ENCODE results near the gene PYY. TPM values are rescaled to one million over a fixed set of nuclear protein-coding genes. Genes with fewer than 3 reads are reported as not detected.
A peak's percentile ranks its signal among the peaks of the same experiment; 100 is the strongest.

The PYY gene
- total and polyA plus RNA-seq, 4 donors, result 0.20 to 1.1 TPM; not detected in 2

DNA sequence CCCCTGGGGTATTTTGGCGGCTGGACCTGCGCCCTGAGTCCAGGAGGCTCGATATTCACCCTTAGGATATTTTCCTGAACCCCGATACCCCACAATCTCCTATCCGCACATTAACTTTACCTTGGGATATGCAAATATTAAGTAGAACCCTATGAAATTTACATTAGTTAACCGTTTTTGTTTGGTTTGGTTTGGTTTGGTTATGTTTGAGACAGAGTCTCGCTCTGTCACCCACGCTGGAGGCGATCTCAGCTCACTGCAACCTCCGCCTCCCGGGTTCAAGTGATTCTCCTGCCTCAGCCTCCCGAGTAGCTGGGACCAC is 41.4 kb upstream of the PYY start:
- no peak overlapping the region for H3K27ac ChIP-seq (ENCODE audit: low read depth in 1 of 2, low read length in 2 of 2)
- H3K27me3 ChIP-seq (ENCODE audit: control insufficient read depth in 1 of 2, insufficient read depth in 2 of 2, low read length in 1 of 2), result no peaks in the 10 kb centered on the region
- H3K4me3 ChIP-seq (ENCODE audit: low read length in 2 of 2), result no peak overlapping the region
- DNase-seq (no peak), ATAC-seq (ENCODE audit: low FRiP score) (no peak)
- intact Hi-C loops (cut with DNase I), result loop anchor here (2.0 to 10.0 kb wide), 2 partner anchors 50 to 120 kb away; no protein-coding TSS in a partner anchor
- H3K4me1 ChIP-seq (ENCODE audit: control insufficient read depth in 1 of 2, insufficient read depth in 2 of 2, low read length in 2 of 2), result no peaks in the 10 kb centered on the region
- H3K36me3 ChIP-seq (ENCODE audit: control insufficient read depth in 1 of 2, insufficient read depth in 2 of 2, low read length in 1 of 2), result no peaks in the 10 kb centered on the region
- no peaks in the 10 kb centered on the region for H3K9me3 ChIP-seq (ENCODE audit: control insufficient read depth, low read length)
- WGBS, 2 donors, result 20 to 28% methylated on average over 12 of the region's 12 CpGs

DNA sequence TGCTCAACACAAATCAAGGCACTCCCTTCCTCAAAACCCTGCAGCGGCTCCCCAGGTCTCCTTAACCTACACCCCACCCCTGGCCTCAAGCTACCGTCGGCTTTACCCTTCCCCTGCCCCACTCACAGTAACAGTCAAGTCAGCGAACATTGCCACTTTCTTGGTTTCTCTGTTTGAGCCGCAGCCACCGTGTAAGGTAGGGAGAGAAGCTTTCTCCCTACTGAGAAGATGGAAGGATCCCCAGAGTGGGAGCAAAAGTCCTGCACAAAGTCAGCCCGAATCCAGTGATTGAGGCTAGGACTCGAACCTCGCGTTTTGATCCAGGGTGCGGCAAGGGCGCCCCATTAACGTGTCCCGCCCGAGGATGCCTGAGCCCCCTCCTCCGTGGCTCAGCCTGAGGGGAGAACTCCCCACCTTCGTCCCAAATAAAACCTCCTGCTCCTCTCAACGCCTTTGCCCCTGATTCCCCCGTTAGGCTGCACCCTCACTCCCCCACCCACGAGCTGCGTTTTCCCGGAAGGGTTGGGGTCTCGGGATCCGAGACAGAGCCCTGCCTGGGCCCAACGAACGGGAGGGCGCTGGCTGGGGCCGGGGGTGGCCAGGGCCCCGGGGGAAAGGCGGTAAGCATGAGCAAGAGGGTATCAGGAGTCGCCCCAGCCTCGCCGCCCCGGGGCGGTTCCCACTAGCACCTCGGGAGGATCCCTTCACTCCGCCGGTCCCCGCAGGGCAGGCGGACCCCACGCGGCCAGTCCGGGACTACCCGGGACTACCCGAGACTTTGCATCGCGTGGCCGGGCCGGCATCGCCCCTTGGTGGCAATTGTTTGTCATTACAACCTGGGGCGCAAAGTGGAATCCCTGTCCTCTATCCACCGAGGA is 40.8 kb upstream of the PYY start:
- H3K27me3 ChIP-seq (ENCODE audit: control insufficient read depth in 1 of 2, insufficient read depth in 2 of 2, low read length in 1 of 2), result no peaks in the 10 kb centered on the region
- WGBS, 2 donors, result 4 to 5% methylated on average over 51 to 52 of the region's 52 CpGs
- ATAC-seq (ENCODE audit: low FRiP score) (peak; percentile 75), DNase-seq (peak; percentile 70 to 88)
- H3K27ac ChIP-seq (ENCODE audit: low read depth in 1 of 2, low read length in 2 of 2), result no peak overlapping the region
- H3K9me3 ChIP-seq (ENCODE audit: control insufficient read depth, low read length), result no peaks in the 10 kb centered on the region
- intact Hi-C loops (cut with DNase I), result loop anchor here (2.0 to 10.0 kb wide), 2 partner anchors 50 to 120 kb away; no protein-coding TSS in a partner anchor
- H3K4me1 ChIP-seq (ENCODE audit: control insufficient read depth in 1 of 2, insufficient read depth in 2 of 2, low read length in 2 of 2), result no peaks in the 10 kb centered on the region
- no peak overlapping the region for H3K4me3 ChIP-seq (ENCODE audit: low read length in 2 of 2)
- H3K36me3 ChIP-seq (ENCODE audit: control insufficient read depth in 1 of 2, insufficient read depth in 2 of 2, low read length in 1 of 2), result no peaks in the 10 kb centered on the region

DNA sequence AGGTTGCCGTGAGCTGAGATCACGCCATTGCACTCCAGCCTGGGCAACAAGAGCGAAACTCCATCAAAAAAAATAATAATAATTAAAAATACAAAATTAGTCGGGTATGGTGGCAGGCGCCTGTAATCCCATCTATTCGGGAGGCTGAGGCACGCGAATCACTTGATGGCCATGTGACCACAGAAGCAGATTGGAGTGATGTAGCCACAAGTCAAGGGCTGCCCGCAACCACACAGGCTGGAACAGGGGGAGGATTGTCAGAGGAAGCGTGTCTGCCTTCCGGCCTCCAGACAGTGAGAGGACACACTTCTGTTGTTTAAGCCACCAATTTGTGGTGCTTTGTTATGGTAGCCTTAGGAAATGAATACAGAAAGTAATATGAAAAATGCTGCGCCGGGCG is 38.9 kb upstream of the PYY start:
- DNase-seq (no peak), ATAC-seq (ENCODE audit: low FRiP score) (no peak)
- no peaks in the 10 kb centered on the region for H3K9me3 ChIP-seq (ENCODE audit: control insufficient read depth, low read length)
- no peak overlapping the region for H3K4me3 ChIP-seq (ENCODE audit: low read length in 2 of 2)
- no peak overlapping the region for H3K27ac ChIP-seq (ENCODE audit: low read depth in 1 of 2, low read length in 2 of 2)
- H3K27me3 ChIP-seq (ENCODE audit: control insufficient read depth in 1 of 2, insufficient read depth in 2 of 2, low read length in 1 of 2), result no peaks in the 10 kb centered on the region
- intact Hi-C loops (cut with DNase I), result loop anchor here in 1 of 2 donors (10.0 kb wide), 1 partner anchor 118 kb away; no protein-coding TSS in a partner anchor
- no peaks in the 10 kb centered on the region for H3K36me3 ChIP-seq (ENCODE audit: control insufficient read depth in 1 of 2, insufficient read depth in 2 of 2, low read length in 1 of 2)
- WGBS, 2 donors, result 94 to 97% methylated on average over 14 of the region's 14 CpGs
- no peaks in the 10 kb centered on the region for H3K4me1 ChIP-seq (ENCODE audit: control insufficient read depth in 1 of 2, insufficient read depth in 2 of 2, low read length in 2 of 2)

DNA sequence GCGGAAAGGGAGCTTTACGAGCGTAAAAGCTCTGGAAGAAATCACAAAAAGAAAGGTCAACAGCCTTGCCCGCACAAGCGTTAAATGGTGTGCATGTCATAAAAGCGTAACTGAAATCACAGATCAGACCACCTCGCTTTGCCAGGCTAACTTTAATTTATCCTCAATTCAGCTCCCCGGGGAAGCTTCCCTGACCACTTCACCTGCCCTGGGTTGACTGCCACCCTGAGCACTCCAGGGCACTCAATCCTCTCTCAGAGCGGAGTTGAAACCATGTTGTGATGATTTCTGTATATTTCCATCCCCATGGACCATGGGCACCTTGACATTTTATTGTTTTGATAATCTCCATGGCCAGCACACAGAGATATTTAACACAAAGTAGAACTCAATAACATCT is 34.6 kb upstream of the PYY start:
- Histone ChIP-seq H3K27me3 (ENCODE audit: control insufficient read depth in 1 of 2, insufficient read depth in 2 of 2, low read length in 1 of 2) (no peaks in the 10 kb centered on the region), H3K36me3 (ENCODE audit: control insufficient read depth in 1 of 2, insufficient read depth in 2 of 2, low read length in 1 of 2) (no peaks in the 10 kb centered on the region), H3K9me3 (ENCODE audit: control insufficient read depth, low read length) (no peaks in the 10 kb centered on the region), H3K27ac (ENCODE audit: low read depth in 1 of 2, low read length in 2 of 2) (no peak overlapping the region), H3K4me1 (ENCODE audit: control insufficient read depth in 1 of 2, insufficient read depth in 2 of 2, low read length in 2 of 2) (no peaks in the 10 kb centered on the region), H3K4me3 (ENCODE audit: low read length in 2 of 2) (no peak overlapping the region)
- no peak for ATAC-seq (ENCODE audit: low FRiP score)
- intact Hi-C loops (cut with DNase I), result no loop called here
- WGBS, 2 donors, result 79 to 85% methylated on average over 9 of the region's 9 CpGs
- DNase-seq, result no peak

DNA sequence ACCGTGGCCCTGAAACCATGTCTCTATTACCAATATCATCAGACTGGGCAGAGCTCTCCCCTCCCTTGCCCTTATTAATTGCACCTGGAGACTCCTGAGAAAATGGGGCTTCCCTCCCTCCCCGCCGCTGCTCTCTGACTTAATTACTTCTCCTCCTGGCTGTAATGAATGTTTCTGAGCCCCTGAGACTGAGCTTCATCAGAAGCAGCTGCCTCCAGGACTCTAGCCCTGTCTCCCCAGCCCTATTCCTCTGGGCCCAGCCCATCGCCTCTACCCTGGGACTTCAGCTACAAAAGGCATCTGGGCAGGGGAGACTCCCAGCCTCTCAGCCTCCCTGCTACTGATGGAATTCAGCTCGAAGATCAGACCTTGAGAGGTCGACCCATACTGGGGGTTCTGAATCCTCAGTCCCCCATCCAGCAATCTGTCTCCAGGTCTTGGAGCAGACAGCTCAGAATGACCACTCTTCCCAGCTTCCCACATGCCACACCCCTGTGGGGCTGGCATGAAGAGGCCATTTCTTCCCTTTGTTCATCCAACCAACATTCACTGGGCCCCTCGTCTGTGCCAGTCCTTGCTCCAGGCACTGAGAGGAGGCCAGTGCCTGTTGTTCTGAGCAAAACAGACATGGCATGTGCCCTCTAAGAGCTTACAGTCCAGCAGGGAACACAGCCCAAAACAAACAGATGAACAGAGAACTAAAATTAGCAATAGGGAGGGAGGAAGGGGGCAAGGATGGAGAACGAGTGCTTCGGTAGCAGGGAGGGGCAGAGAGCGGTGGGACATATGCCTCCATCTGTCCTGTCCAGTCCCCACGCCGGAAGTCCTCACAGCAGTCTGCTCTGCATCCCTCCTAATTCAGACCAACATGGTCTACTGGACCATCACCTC is 33.6 kb upstream of the PYY start:
- intact Hi-C loops (cut with DNase I), result no loop called here
- no peak for ATAC-seq (ENCODE audit: low FRiP score)
- WGBS, 2 donors, result 56 to 65% methylated on average over 12 of the region's 12 CpGs
- H3K4me3 ChIP-seq (ENCODE audit: low read length in 2 of 2), result no peak overlapping the region
- no peaks in the 10 kb centered on the region for H3K9me3 ChIP-seq (ENCODE audit: control insufficient read depth, low read length)
- H3K4me1 ChIP-seq (ENCODE audit: control insufficient read depth in 1 of 2, insufficient read depth in 2 of 2, low read length in 2 of 2), result no peaks in the 10 kb centered on the region
- no peak overlapping the region for H3K27ac ChIP-seq (ENCODE audit: low read depth in 1 of 2, low read length in 2 of 2)
- H3K27me3 ChIP-seq (ENCODE audit: control insufficient read depth in 1 of 2, insufficient read depth in 2 of 2, low read length in 1 of 2), result no peaks in the 10 kb centered on the region
- H3K36me3 ChIP-seq (ENCODE audit: control insufficient read depth in 1 of 2, insufficient read depth in 2 of 2, low read length in 1 of 2), result no peaks in the 10 kb centered on the region
- no peak for DNase-seq

DNA sequence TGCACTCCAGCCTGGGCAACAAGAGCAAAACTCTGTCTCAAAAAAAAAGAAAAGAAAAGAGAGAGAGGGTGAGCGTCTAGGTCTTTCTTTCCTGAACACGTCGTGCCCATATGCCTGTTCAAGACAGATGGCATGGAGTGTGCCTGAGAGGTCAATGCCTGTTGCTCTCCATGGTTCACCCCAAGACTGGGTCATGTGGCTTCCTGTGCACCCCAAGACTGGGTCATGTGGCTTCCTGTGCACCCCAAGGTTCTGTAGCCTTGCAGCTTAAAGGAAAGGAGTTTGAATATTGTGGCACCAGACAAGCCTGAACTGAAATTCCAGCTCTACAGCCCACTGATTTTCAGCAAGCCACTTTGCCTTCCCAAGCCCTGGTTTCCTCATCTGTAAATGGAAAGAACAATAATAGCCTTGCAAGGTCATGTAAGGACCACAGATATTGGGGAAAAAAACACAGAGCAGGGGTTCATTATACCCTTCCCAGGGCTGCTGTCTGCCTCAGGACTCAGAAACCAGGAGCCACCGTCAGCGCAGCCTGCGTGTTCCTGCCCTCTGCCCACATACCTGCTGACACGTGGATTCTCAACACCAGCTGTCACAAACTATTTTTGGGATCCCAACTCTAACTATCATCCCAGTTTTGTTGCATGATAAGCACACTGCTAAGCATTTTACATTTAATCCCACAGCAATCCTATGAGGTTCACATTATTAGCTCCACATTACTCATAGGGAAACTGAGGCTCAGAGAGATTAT is 32.7 kb upstream of the PYY start:
- 83 to 85% methylated on average over 7 of the region's 7 CpGs for WGBS, 2 donors
- Histone ChIP-seq H3K36me3 (ENCODE audit: control insufficient read depth in 1 of 2, insufficient read depth in 2 of 2, low read length in 1 of 2) (no peaks in the 10 kb centered on the region), H3K9me3 (ENCODE audit: control insufficient read depth, low read length) (no peaks in the 10 kb centered on the region), H3K4me1 (ENCODE audit: control insufficient read depth in 1 of 2, insufficient read depth in 2 of 2, low read length in 2 of 2) (no peaks in the 10 kb centered on the region), H3K4me3 (ENCODE audit: low read length in 2 of 2) (no peak overlapping the region), H3K27me3 (ENCODE audit: control insufficient read depth in 1 of 2, insufficient read depth in 2 of 2, low read length in 1 of 2) (no peaks in the 10 kb centered on the region), H3K27ac (ENCODE audit: low read depth in 1 of 2, low read length in 2 of 2) (no peak overlapping the region)
- ATAC-seq (ENCODE audit: low FRiP score), result no peak
- intact Hi-C loops (cut with DNase I), result no loop called here
- DNase-seq, result no peak

DNA sequence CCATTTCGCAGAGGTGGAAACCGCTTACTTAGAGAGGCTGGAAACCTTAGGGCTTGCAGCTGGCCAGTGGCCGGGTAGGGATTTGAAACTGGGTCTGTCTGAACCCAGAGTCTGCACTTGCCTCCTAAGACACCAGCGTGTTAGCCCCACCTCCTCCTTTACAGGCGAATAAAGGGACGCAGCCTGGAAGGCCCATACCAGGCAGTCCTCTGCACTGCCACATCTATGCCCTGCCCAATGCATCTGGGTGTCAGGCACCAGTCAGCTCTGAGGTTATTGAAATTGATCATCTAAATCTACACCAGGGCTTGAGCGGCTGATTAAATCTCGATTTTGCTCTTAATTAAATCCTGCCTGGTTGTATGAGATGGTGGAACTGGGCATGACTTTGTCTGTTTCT is 30.8 kb upstream of the PYY start:
- DNase-seq (no peak), ATAC-seq (ENCODE audit: low FRiP score) (no peak)
- H3K9me3 ChIP-seq (ENCODE audit: control insufficient read depth, low read length), result no peaks in the 10 kb centered on the region
- intact Hi-C loops (cut with DNase I), result no loop called here
- H3K4me3 ChIP-seq (ENCODE audit: low read length in 2 of 2), result no peak overlapping the region
- no peaks in the 10 kb centered on the region for H3K4me1 ChIP-seq (ENCODE audit: control insufficient read depth in 1 of 2, insufficient read depth in 2 of 2, low read length in 2 of 2)
- WGBS, 2 donors, result 87 to 88% methylated on average over 8 of the region's 8 CpGs
- H3K27me3 ChIP-seq (ENCODE audit: control insufficient read depth in 1 of 2, insufficient read depth in 2 of 2, low read length in 1 of 2), result no peaks in the 10 kb centered on the region
- H3K27ac ChIP-seq (ENCODE audit: low read depth in 1 of 2, low read length in 2 of 2), result no peak overlapping the region
- no peaks in the 10 kb centered on the region for H3K36me3 ChIP-seq (ENCODE audit: control insufficient read depth in 1 of 2, insufficient read depth in 2 of 2, low read length in 1 of 2)
